ENCODE measurements around the gene HOMER3. TPM values are rescaled to one million over a fixed set of nuclear protein-coding genes. Genes with fewer than 3 reads are reported as not detected.
"Not testable (repeated sequence)": the region's sequence is repeated elsewhere in the genome, so short reads cannot be mapped to it uniquely, and the experiment has no call there.

The HOMER3 gene
- total and polyA plus RNA-seq, 2 donors (not counting 1 experiment from before 2014, with no cell fraction given) = 23.7 to 70.2 TPM

- Histone ChIP-seq H3K4me2 (ENCODE audit: extremely low read depth, insufficient read depth, low read length) (peak overlapping the region; percentile 98), H4K20me1 (ENCODE audit: control insufficient read depth, extremely low read depth, insufficient read depth, low read length) (no peaks in the 10 kb centered on the region), H3K27me3 (ENCODE audit: control insufficient read depth, insufficient read depth, low read length) (no peaks in the 10 kb centered on the region), H3K9me3 (ENCODE audit: control insufficient read depth, insufficient read depth, low read depth, low read length) (no peaks in the 10 kb centered on the region), H3K9ac (ENCODE audit: insufficient read depth, low read length) (peak overlapping the region; percentile 90), H3K36me3 (ENCODE audit: control insufficient read depth, insufficient read depth, low read length) (peaks cover 17% of the 10 kb centered on the region), H3K4me1 (ENCODE audit: control insufficient read depth, extremely low read depth, insufficient read depth, low read length) (peaks cover 4% of the 10 kb centered on the region), H3K27ac (ENCODE audit: insufficient read depth, low read length) (peak overlapping the region; percentile 96), H3K4me3 (replicated peaks in 1 of 4; ENCODE audit: control extremely low read depth in 1 of 4, insufficient read depth in 1 of 4, low read depth in 3 of 4, low read length in 4 of 4) (peak overlapping the region; percentile 90 to 100 (median 96)), H3K79me2 (ENCODE audit: control insufficient read depth, insufficient read depth, low read length) (peaks cover 41% of the 10 kb centered on the region), H2AFZ (ENCODE audit: low read length) (peak overlapping the region; percentile 83)
- DNase-seq (ENCODE audit: low read depth in 2 of 2) = peak in 1 of 2 donors; percentile 13
- TF ChIP-seq EZH2 (IDR thresholded peaks at IDR 0.05; ENCODE audit: low read length, missing control alignments) = no peak
- TF ChIP-seq, protein P1, sequence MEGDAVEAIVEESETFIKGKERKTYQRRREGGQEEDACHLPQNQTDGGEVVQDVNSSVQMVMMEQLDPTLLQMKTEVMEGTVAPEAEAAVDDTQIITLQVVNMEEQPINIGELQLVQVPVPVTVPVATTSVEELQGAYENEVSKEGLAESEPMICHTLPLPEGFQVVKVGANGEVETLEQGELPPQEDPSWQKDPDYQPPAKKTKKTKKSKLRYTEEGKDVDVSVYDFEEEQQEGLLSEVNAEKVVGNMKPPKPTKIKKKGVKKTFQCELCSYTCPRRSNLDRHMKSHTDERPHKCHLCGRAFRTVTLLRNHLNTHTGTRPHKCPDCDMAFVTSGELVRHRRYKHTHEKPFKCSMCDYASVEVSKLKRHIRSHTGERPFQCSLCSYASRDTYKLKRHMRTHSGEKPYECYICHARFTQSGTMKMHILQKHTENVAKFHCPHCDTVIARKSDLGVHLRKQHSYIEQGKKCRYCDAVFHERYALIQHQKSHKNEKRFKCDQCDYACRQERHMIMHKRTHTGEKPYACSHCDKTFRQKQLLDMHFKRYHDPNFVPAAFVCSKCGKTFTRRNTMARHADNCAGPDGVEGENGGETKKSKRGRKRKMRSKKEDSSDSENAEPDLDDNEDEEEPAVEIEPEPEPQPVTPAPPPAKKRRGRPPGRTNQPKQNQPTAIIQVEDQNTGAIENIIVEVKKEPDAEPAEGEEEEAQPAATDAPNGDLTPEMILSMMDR (conservative IDR thresholded peaks at IDR 0.05 in 1 of 2, IDR thresholded peaks at IDR 0.05 in 1 of 2; ENCODE audit: low read depth in 1 of 2, low read length in 2 of 2) = no peak
Measured at GRCh38 chr19:18919900-18920214, 21.2 kb downstream of the HOMER3 start.

- Histone ChIP-seq H3K27me3 (ENCODE audit: control insufficient read depth, insufficient read depth, low read length) (no peaks in the 10 kb centered on the region), H3K4me3 (replicated peaks in 1 of 4; ENCODE audit: control extremely low read depth in 1 of 4, insufficient read depth in 1 of 4, low read depth in 3 of 4, low read length in 4 of 4) (peak within 1 kb of the TSS; percentile 93 to 100 (median 96)), H3K79me2 (ENCODE audit: control insufficient read depth, insufficient read depth, low read length) (peaks cover 41% of the 10 kb centered on the region), H3K4me2 (ENCODE audit: extremely low read depth, insufficient read depth, low read length) (peak within 1 kb of the TSS; percentile 98), H3K9ac (ENCODE audit: insufficient read depth, low read length) (peak within 1 kb of the TSS; percentile 98), H3K36me3 (ENCODE audit: control insufficient read depth, insufficient read depth, low read length) (peaks cover 13% of the 10 kb centered on the region), H3K9me3 (ENCODE audit: control insufficient read depth, insufficient read depth, low read depth, low read length) (no peaks in the 10 kb centered on the region), H2AFZ (ENCODE audit: low read length) (peak within 1 kb of the TSS; percentile 83), H4K20me1 (ENCODE audit: control insufficient read depth, extremely low read depth, insufficient read depth, low read length) (no peaks in the 10 kb centered on the region), H3K27ac (ENCODE audit: insufficient read depth, low read length) (peak within 1 kb of the TSS; percentile 96), H3K4me1 (ENCODE audit: control insufficient read depth, extremely low read depth, insufficient read depth, low read length) (peaks cover 4% of the 10 kb centered on the region)
- TF ChIP-seq, protein P1 (conservative IDR thresholded peaks at IDR 0.05 in 1 of 2, IDR thresholded peaks at IDR 0.05 in 1 of 2; ENCODE audit: low read depth in 1 of 2, low read length in 2 of 2) = no peak
- TF ChIP-seq EZH2 (IDR thresholded peaks at IDR 0.05; ENCODE audit: low read length, missing control alignments) = no peak
- peak; percentile 100 for DNase-seq (ENCODE audit: low read depth in 2 of 2)
Measured at GRCh38 chr19:18919086-18919899, 21.7 kb downstream of the HOMER3 start, which contains the start of the genes COPE and DDX49. Gene COPE (minus strand): TSS chr19:18919387. CDS start chr19:18919348, 39 bp downstream. Gene DDX49 (plus strand): TSS chr19:18919715. CDS start chr19:18919742, 27 bp downstream.

GRCh38 chr19:18917593-18917992 lies 23.4 kb downstream of the HOMER3 start:
- DNase-seq (ENCODE audit: low read depth in 2 of 2); H3K4me2 ChIP-seq (ENCODE audit: extremely low read depth, insufficient read depth, low read length); H3K27ac ChIP-seq (ENCODE audit: insufficient read depth, low read length); H3K9ac ChIP-seq (ENCODE audit: insufficient read depth, low read length); H2AFZ ChIP-seq (ENCODE audit: low read length); H4K20me1 ChIP-seq (ENCODE audit: control insufficient read depth, extremely low read depth, insufficient read depth, low read length); H3K27me3 ChIP-seq (ENCODE audit: control insufficient read depth, insufficient read depth, low read length); H3K4me1 ChIP-seq (ENCODE audit: control insufficient read depth, extremely low read depth, insufficient read depth, low read length); H3K9me3 ChIP-seq (ENCODE audit: control insufficient read depth, insufficient read depth, low read depth, low read length): not testable (repeated sequence)
- H3K36me3 ChIP-seq (ENCODE audit: control insufficient read depth, insufficient read depth, low read length) = peaks cover 19% of the 10 kb centered on the region
- H3K79me2 ChIP-seq (ENCODE audit: control insufficient read depth, insufficient read depth, low read length) = peaks cover 55% of the 10 kb centered on the region
- peak overlapping the region in 1 of 4 experiments; percentile 93 for H3K4me3 ChIP-seq (replicated peaks in 1 of 4; ENCODE audit: control extremely low read depth in 1 of 4, insufficient read depth in 1 of 4, low read depth in 3 of 4, low read length in 4 of 4)
